Measurements from ENCODE around the gene LGALS16. TPM values are rescaled to one million over a fixed set of nuclear protein-coding genes. Genes with fewer than 3 reads are reported as not detected.

The LGALS16 gene
- total and polyA plus RNA-seq, 9 donors: not detected

GRCh38 chr19:39679056-39679790, 23.5 kb downstream of the LGALS16 start:
- intact Hi-C loops (cut with DNase I): loop anchor here in 1 of 4 donors (5.0 kb wide), 1 partner anchor 268 kb away; no protein-coding TSS in a partner anchor
- no peak for DNase-seq
- H3K4me3 ChIP-seq: no peak overlapping the region
- no peak overlapping the region for H3K27ac ChIP-seq
- no peaks in the 10 kb centered on the region for H3K27me3 ChIP-seq
- TF ChIP-seq CTCF (IDR thresholded peaks at IDR 0.05) (no peak), POLR2A (IDR thresholded peaks at IDR 0.05) (no peak), EP300 (IDR thresholded peaks at IDR 0.05) (no peak)
- no peaks in the 10 kb centered on the region for H3K9me3 ChIP-seq
- no peaks in the 10 kb centered on the region for H3K4me1 ChIP-seq (ENCODE audit: insufficient read depth)
- no peaks in the 10 kb centered on the region for H3K36me3 ChIP-seq
- 36 to 40% (median 38%) methylated on average over 10 of the region's 10 CpGs for WGBS, 3 donors

GRCh38 chr19:39679791-39680168, 24.1 kb downstream of the LGALS16 start:
- intact Hi-C loops (cut with DNase I): loop anchor here in 1 of 4 donors (5.0 kb wide), 1 partner anchor 268 kb away; no protein-coding TSS in a partner anchor

GRCh38 chr19:39680593-39680992, 24.9 kb downstream of the LGALS16 start:
- TF ChIP-seq POLR2A (IDR thresholded peaks at IDR 0.05) (no peak), EP300 (IDR thresholded peaks at IDR 0.05) (no peak), CTCF (IDR thresholded peaks at IDR 0.05) (no peak)
- WGBS, 3 donors: 68 to 72% (median 71%) methylated on average over 3 of the region's 3 CpGs

More at GRCh38 chr19:39679791-39680168, 24.1 kb downstream of the LGALS16 start:
- no peak for DNase-seq
- no peaks in the 10 kb centered on the region for H3K27me3 ChIP-seq
- H3K36me3 ChIP-seq: no peaks in the 10 kb centered on the region
- H3K4me1 ChIP-seq (ENCODE audit: insufficient read depth): no peaks in the 10 kb centered on the region
- H3K27ac ChIP-seq: no peak overlapping the region
- TF ChIP-seq POLR2A (IDR thresholded peaks at IDR 0.05) (no peak), EP300 (IDR thresholded peaks at IDR 0.05) (no peak), CTCF (IDR thresholded peaks at IDR 0.05) (no peak)
- H3K9me3 ChIP-seq: no peaks in the 10 kb centered on the region
- no peak overlapping the region for H3K4me3 ChIP-seq
- 76 to 84% (median 79%) methylated on average over 3 of the region's 3 CpGs for WGBS, 3 donors

GRCh38 chr19:39681416-39681815, 25.7 kb downstream of the LGALS16 start:
- TF ChIP-seq CTCF (IDR thresholded peaks at IDR 0.05) (no peak), POLR2A (IDR thresholded peaks at IDR 0.05) (no peak), EP300 (IDR thresholded peaks at IDR 0.05) (no peak)
- no peak for DNase-seq
- 79 to 92% (median 86%) methylated on average over 5 of the region's 5 CpGs for WGBS, 3 donors
- intact Hi-C loops (cut with DNase I): no loop called here
- no peaks in the 10 kb centered on the region for H3K36me3 ChIP-seq
- H3K27me3 ChIP-seq: no peaks in the 10 kb centered on the region
- H3K27ac ChIP-seq: no peak overlapping the region
- no peaks in the 10 kb centered on the region for H3K4me1 ChIP-seq (ENCODE audit: insufficient read depth)
- H3K9me3 ChIP-seq: no peaks in the 10 kb centered on the region
- no peak overlapping the region for H3K4me3 ChIP-seq

More at GRCh38 chr19:39680593-39680992, 24.9 kb downstream of the LGALS16 start:
- Histone ChIP-seq H3K36me3 (no peaks in the 10 kb centered on the region), H3K4me3 (no peak overlapping the region), H3K4me1 (ENCODE audit: insufficient read depth) (no peaks in the 10 kb centered on the region), H3K27ac (no peak overlapping the region), H3K27me3 (no peaks in the 10 kb centered on the region), H3K9me3 (no peaks in the 10 kb centered on the region)
- intact Hi-C loops (cut with DNase I): no loop called here
- no peak for DNase-seq

All from ovary (tissue), 9 donors.